SK-N-SH (cell line): ENCODE data around the gene GRIA1. TPM values are rescaled to one million over a fixed set of nuclear protein-coding genes. Genes with fewer than 3 reads are reported as not detected.

ENCODE experiments used
- CTCF ChIA-PET: fragments of 300-600, 350-600 bp; formaldehyde crosslinking; extraction: SDS; loops from one replicate; lab custom pipeline; 2021; lab: Yijun Ruan, JAX
- POLR2A ChIA-PET: fragments of 350-600 bp; sonication (Branson Sonifier 250); formaldehyde crosslinking; extraction: SDS; loops from one replicate; lab custom pipeline; 2020; ENCODE audit warnings: antibody characterized with exemption, inconsistent platforms; lab: Yijun Ruan, JAX
- DNase-seq: peaks from one replicate; pipeline ENCODE4 v3.0.0; 2012
- H2AFZ ChIP-seq: fragments of 200-600 bp; sonication (generic); 2 replicates; pipeline ENCODE4 v1.8.1; 2016; ENCODE audit warnings: antibody characterized with exemption, mild to moderate bottlenecking, low read depth
- H3F3A ChIP-seq: fragments of 200-600 bp; sonication (generic); replicated peaks from 2 replicates; pipeline ENCODE3; 2016; ENCODE audit warnings: antibody characterized with exemption, mild to moderate bottlenecking; ENCODE audit not compliant: insufficient read depth
- H3K27ac ChIP-seq, 2 experiments: fragments of 200-500 bp in 1 of 2; fragments of 200-600 bp in 1 of 2; sonication (Bioruptor generic) in 1 of 2; sonication (generic), shearing (Covaris generic) in 1 of 2; 2 replicates each; pipeline versions ENCODE4 v1.5.1 to v1.6.1; 2014 to 2016; ENCODE audit warnings: low read depth in 2 of 2, inconsistent platforms in 1 of 2, low read length in 1 of 2, mild to moderate bottlenecking in 1 of 2, mixed read lengths in 1 of 2
- H3K27me3 ChIP-seq: fragments of 200-600 bp; sonication (generic), shearing (Covaris generic); 2 replicates; pipeline ENCODE4 v1.6.1; 2016; ENCODE audit warnings: mixed run types; ENCODE audit not compliant: insufficient read depth
- H3K36me3 ChIP-seq, 2 experiments: fragments of 200-500 bp in 1 of 2; fragments of 200-600 bp in 1 of 2; sonication (Bioruptor generic) in 1 of 2; sonication (generic) in 1 of 2; replicated peaks in 1 of 2; 2 replicates each; pipeline versions ENCODE3 to v1.5.1; 2014 to 2016; ENCODE audit warnings: low read length in 1 of 2, mild to moderate bottlenecking in 1 of 2; ENCODE audit not compliant: insufficient read depth in 2 of 2, control insufficient read depth in 1 of 2
- H3K4me1 ChIP-seq, 2 experiments: fragments of 200-500 bp in 1 of 2; fragments of 200-600 bp in 1 of 2; sonication (Bioruptor generic) in 1 of 2; sonication (generic), shearing (Covaris generic) in 1 of 2; 2 replicates each; pipeline versions ENCODE4 v1.5.1 to v1.6.1; 2014 to 2016; ENCODE audit warnings: low read depth in 1 of 2, low read length in 1 of 2, mixed run types in 1 of 2; ENCODE audit not compliant: insufficient read depth in 2 of 2, control insufficient read depth in 1 of 2
- H3K4me2 ChIP-seq: fragments of 200-600 bp; sonication (generic), shearing (Covaris generic); 2 replicates; pipeline ENCODE4 v1.6.1; 2017; ENCODE audit warnings: mixed run types
- H3K4me3 ChIP-seq, 2 experiments: fragments of 200-500 bp in 1 of 2; fragments of 200-600 bp in 1 of 2; sonication (Bioruptor generic) in 1 of 2; sonication (generic), shearing (Covaris generic) in 1 of 2; 2 replicates each; pipeline versions ENCODE4 v1.5.1 to v1.8.1; 2014 to 2016; ENCODE audit warnings: low read depth in 2 of 2, inconsistent platforms in 1 of 2, low read length in 1 of 2, mild to moderate bottlenecking in 1 of 2, mixed read lengths in 1 of 2, moderate library complexity in 1 of 2
- H3K79me2 ChIP-seq: fragments of 200-600 bp; sonication (generic); 2 replicates; pipeline ENCODE4 v1.8.1; 2017; ENCODE audit warnings: mild to moderate bottlenecking; ENCODE audit not compliant: insufficient read depth
- H3K9ac ChIP-seq: fragments of 200-600 bp; sonication (generic); 2 replicates; pipeline ENCODE4 v1.6.1; 2017; ENCODE audit warnings: mixed run types
- H3K9me2 ChIP-seq: fragments of 200-600 bp; sonication (generic); 2 replicates; pipeline ENCODE4 v1.6.1; 2017; ENCODE audit warnings: mixed run types
- H3K9me3 ChIP-seq: fragments of 200-600 bp; sonication (generic); 2 replicates; pipeline ENCODE4 v1.6.1; 2017; ENCODE audit warnings: mixed run types, mild to moderate bottlenecking, moderate library complexity
- H4K20me1 ChIP-seq: fragments of 200-600 bp; sonication (generic); 2 replicates; pipeline ENCODE4 v1.6.1; 2017; ENCODE audit warnings: mild to moderate bottlenecking, mixed run types; ENCODE audit not compliant: insufficient read depth
- CHD2 ChIP-seq: fragments of 150-350 bp; IDR thresholded peaks from 2 replicates; pipeline ENCODE4 v1.6.1; 2018; ENCODE audit warnings: low read length; ENCODE audit not compliant: partially characterized antibody
- CTCF ChIP-seq: fragments of 200-600 bp; sonication (generic); IDR thresholded peaks from 2 replicates; pipeline ENCODE4 v1.6.1; 2017; ENCODE audit warnings: antibody characterized with exemption, mild to moderate bottlenecking, moderate library complexity
- ELF1 ChIP-seq: IDR thresholded peaks from 2 replicates; pipeline ENCODE4 v1.4.0; 2012
- EP300 ChIP-seq, 2 experiments: IDR thresholded peaks; 2 replicates each; pipeline versions ENCODE4 v1.4.0 to v1.6.1; 2012; ENCODE audit warnings: borderline replicate concordance in 1 of 2, low read depth in 1 of 2, low read length in 1 of 2
- EZH2phosphoT487 ChIP-seq: fragments of 200-600 bp; sonication (generic); IDR thresholded peaks from 2 replicates; pipeline ENCODE4 v1.6.1; 2017; ENCODE audit warnings: low read depth, mixed run types, mild to moderate bottlenecking, antibody characterized with exemption, moderate library complexity, borderline replicate concordance
- FOXM1 ChIP-seq: IDR thresholded peaks from 2 replicates; pipeline ENCODE4 v1.4.0; 2012; ENCODE audit warnings: low read depth, mild to moderate bottlenecking
- GABPA ChIP-seq: IDR thresholded peaks from 2 replicates; pipeline ENCODE4 v1.4.0; 2012; ENCODE audit warnings: low read depth, mild to moderate bottlenecking
- GATA2 ChIP-seq: sonication (generic); formaldehyde crosslinking; IDR thresholded peaks from 2 replicates; pipeline ENCODE4 v1.5.0; 2020; ENCODE audit warnings: mild to moderate bottlenecking, missing genetic modification reagents
- JUND ChIP-seq: IDR thresholded peaks from 2 replicates; pipeline ENCODE4 v1.4.0; 2012
- MXI1 ChIP-seq: IDR thresholded peaks from 2 replicates; pipeline ENCODE4 v1.6.1; 2012; ENCODE audit warnings: mild to moderate bottlenecking, low read depth, low read length, improper control_type of control experiment
- POLR2AphosphoS5 ChIP-seq: IDR thresholded peaks from 2 replicates; pipeline ENCODE4 v1.6.1; 2012; ENCODE audit warnings: low read depth, low read length
- REST ChIP-seq: IDR thresholded peaks from 2 replicates; pipeline ENCODE4 v1.6.1; 2012; ENCODE audit warnings: mild to moderate bottlenecking, low read depth, low read length, moderate library complexity
- RXRA ChIP-seq: IDR thresholded peaks from 2 replicates; pipeline ENCODE4 v1.4.0; 2012; ENCODE audit warnings: low read depth, mild to moderate bottlenecking, borderline replicate concordance
- SIN3A ChIP-seq: IDR thresholded peaks from 2 replicates; pipeline ENCODE4 v1.6.1; 2012; ENCODE audit warnings: low read depth, mild to moderate bottlenecking, low read length, moderate library complexity, borderline replicate concordance
- TEAD4 ChIP-seq: IDR thresholded peaks from 2 replicates; pipeline ENCODE4 v1.4.0; 2012; ENCODE audit warnings: mild to moderate bottlenecking, borderline replicate concordance; ENCODE audit not compliant: insufficient read depth
- USF1 ChIP-seq: IDR thresholded peaks from 2 replicates; pipeline ENCODE4 v1.4.0; 2012; ENCODE audit warnings: low read depth, borderline replicate concordance
- USF2 ChIP-seq: fragments of 150-350 bp; IDR thresholded peaks from 2 replicates; pipeline ENCODE4 v1.6.1; 2017; ENCODE audit warnings: antibody characterized with exemption, low read length, low read depth, borderline replicate concordance
- YY1 ChIP-seq: IDR thresholded peaks from 2 replicates; pipeline ENCODE4 v1.4.0; 2012; ENCODE audit warnings: low read depth, mild to moderate bottlenecking
- WGBS: methylation state at CpG from one replicate; pipeline ENCODE4 v1.1.6; 2017; ENCODE audit warnings: low lambda C conversion rate; 5-methylcytosine and 5-hydroxymethylcytosine counted together
- polyA plus RNA-seq, 3 experiments: library from polyadenylated mRNA; depleted of rRNA; stranded (reverse); fragments of >200 nt; gene quantifications; 2 replicates each; pipeline ENCODE4 v1.2.3, GENCODE V29; 2012

Gene GRIA1
- polyA plus RNA-seq, 1 of the 3 experiments (the other 2 are of a cell fraction) = 0.35 TPM

- H4K20me1 ChIP-seq = no peaks in the 10 kb centered on the region
- no peaks in the 10 kb centered on the region for H3K9me2 ChIP-seq
- CTCF ChIA-PET = no interaction called here
- H3K9me3 ChIP-seq = 0 out of 2 replicates have a peak, but pooled peaks cover 3% of the 10 kb centered on the region
- no peaks in the 10 kb centered on the region for H3F3A ChIP-seq
- no peak overlapping the region for H3K4me2 ChIP-seq
- no peak overlapping the region for H3K4me3 ChIP-seq
- H2AFZ ChIP-seq = no peak overlapping the region
- no peaks in the 10 kb centered on the region for H3K27me3 ChIP-seq
- no peaks in the 10 kb centered on the region for H3K4me1 ChIP-seq
- TF ChIP-seq POLR2AphosphoS5 (no peak), USF1 (no peak), CTCF (no peak), USF2 (no peak), YY1 (no peak), CHD2 (no peak), EZH2phosphoT487 (no peak), JUND (no peak), MXI1 (no peak), GATA2 (CRISPR knock-in tag) (no peak), GABPA (no peak), SIN3A (no peak), REST (no peak), ELF1 (no peak), FOXM1 (no peak), TEAD4 (no peak), EP300 (IDR thresholded peaks at IDR 0.05; ENCODE audit: borderline replicate concordance in 1 of 2, low read depth in 1 of 2, low read length in 1 of 2) (no peak), RXRA (no peak)
- TF ChIP-seq, all 33 proteins: peak for 0
- POLR2A ChIA-PET = no interaction called here
- no peak overlapping the region for H3K27ac ChIP-seq
- H3K36me3 ChIP-seq = no peaks in the 10 kb centered on the region
- no peak overlapping the region for H3K9ac ChIP-seq
- no peaks in the 10 kb centered on the region for H3K79me2 ChIP-seq
- DNase-seq = no peak
- 90% methylated on average over 4 of the region's 4 CpGs for WGBS
Observed at GRCh38 chr5:153674356-153674755, 183.9 kb downstream of the GRIA1 start.
